Fibroblast of the aortic adventitia (primary cell): Measurements from ENCODE around the gene NMRAL1. TPM values are rescaled to one million over a fixed set of nuclear protein-coding genes. Genes with fewer than 3 reads are reported as not detected.

Experiments used
- DNase-seq: peaks from one replicate; pipeline ENCODE4 v3.0.0-alpha.2; 2010; ENCODE audit warnings: low read depth
- H3K4me3 ChIP-seq: 2 replicates; pipeline ENCODE4 v1.5.1; 2011; ENCODE audit warnings: low read depth, mild to moderate bottlenecking, control low read depth, low read length, moderate library complexity
- total RNA-seq: library from RNA; depleted of rRNA; stranded (reverse); fragments of >200 nt; gene quantifications from 2 replicates; pipeline ENCODE4 v1.2.3, GENCODE V29; 2012; ENCODE audit warnings: low replicate concordance
- TF ChIP-seq, protein P1 (sequence below): IDR thresholded peaks from 2 replicates; pipeline ENCODE4 v1.5.1; 2011; ENCODE audit warnings: mild to moderate bottlenecking, low read length, control low read depth, inconsistent platforms; ENCODE audit not compliant: insufficient read depth

Gene NMRAL1
- total RNA-seq, 1 donor = 43.4 TPM

DNA sequence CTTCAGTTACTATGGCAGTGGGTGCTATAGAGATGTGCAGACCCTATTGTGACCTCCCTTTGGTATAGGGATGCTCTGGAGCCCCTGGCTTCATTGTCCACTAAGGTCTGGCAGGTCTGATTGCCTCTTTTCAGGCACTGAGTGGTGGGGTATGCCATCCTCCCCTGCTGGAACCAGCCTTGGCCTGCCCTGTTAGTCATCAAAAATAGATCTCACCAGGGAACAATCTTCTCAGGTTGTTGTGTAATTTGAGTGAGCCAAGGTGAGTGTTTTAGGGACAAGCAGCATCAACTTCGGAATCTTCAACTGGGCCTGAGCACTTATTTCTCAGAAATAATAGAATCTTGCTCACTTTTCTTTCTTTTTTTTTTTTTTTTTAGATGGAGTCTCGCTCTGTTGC lies 21.3 kb upstream of the NMRAL1 start:
- DNase-seq = no peak
- TF ChIP-seq, protein P1, sequence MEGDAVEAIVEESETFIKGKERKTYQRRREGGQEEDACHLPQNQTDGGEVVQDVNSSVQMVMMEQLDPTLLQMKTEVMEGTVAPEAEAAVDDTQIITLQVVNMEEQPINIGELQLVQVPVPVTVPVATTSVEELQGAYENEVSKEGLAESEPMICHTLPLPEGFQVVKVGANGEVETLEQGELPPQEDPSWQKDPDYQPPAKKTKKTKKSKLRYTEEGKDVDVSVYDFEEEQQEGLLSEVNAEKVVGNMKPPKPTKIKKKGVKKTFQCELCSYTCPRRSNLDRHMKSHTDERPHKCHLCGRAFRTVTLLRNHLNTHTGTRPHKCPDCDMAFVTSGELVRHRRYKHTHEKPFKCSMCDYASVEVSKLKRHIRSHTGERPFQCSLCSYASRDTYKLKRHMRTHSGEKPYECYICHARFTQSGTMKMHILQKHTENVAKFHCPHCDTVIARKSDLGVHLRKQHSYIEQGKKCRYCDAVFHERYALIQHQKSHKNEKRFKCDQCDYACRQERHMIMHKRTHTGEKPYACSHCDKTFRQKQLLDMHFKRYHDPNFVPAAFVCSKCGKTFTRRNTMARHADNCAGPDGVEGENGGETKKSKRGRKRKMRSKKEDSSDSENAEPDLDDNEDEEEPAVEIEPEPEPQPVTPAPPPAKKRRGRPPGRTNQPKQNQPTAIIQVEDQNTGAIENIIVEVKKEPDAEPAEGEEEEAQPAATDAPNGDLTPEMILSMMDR = no peak
- no peak overlapping the region for H3K4me3 ChIP-seq

DNA sequence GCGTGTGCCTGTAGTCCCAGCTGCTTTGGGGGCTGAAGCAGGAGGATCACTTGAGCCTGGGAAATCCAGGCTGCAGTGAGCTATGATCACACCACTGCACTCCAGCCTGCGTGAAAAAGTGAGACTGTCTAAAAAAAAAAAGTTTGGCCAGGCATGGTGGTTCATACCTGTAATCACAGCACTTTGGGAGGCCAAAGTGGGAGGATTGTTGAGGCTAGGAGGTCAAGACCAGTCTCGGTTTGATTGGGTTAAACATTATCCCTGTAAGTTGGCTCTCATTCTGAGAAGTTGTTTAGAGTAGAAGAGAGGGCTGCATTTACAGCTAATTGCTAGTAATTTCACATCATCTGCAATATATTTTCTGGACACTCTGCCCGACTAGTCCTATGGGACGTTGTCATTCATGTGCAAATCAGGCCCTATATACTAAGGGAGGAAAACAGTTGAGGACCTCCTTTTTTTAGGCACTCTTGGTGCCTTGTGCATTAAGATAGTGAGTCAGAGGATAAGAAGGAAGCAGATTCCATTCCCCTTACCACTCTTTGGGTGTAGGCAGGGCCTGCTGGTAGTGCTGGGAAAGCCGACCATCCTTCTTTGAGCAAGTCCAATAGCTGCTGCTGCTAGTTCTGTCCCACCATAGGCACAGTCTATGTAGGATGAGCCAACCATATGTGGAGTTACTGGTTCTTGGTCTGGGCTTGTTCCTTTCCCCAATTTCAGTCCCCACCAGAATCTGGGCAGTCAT lies 20.5 kb upstream of the NMRAL1 start:
- TF ChIP-seq, protein P1 = no peak
- no peak overlapping the region for H3K4me3 ChIP-seq
- DNase-seq = peak; percentile 77

GRCh38 chr16:4491898-4492297 lies 17.5 kb upstream of the NMRAL1 start:
- no peak overlapping the region for H3K4me3 ChIP-seq
- no peak for DNase-seq
- TF ChIP-seq, protein P1 = no peak

- DNase-seq = peak; percentile 88
- TF ChIP-seq, protein P1 = no peak
- no peak overlapping the region for H3K4me3 ChIP-seq
These were observed 14.6 kb upstream of the NMRAL1 start for GRCh38 chr16:4489030-4489429.

DNA sequence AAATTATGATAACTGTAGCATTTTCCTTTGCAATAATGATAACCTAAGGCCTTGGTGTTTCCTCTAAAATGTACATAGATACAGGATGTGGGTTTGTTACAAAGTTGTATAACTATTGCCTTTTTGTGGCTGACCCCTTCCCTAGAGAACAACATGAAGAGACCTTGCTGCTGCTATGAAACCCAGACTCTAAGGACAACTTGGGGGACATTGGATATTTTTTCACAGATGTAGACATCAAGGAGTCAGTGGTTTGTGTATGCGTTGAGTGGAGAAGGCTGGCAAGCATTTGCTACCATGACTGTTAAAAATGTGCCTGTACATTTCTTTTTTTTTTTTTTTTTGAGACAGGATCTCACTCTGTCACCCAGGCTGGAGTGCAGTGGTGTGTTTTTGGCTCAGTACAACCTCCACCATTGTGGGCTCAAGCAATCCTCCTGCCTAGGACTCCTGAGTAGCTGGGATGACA lies 14.1 kb upstream of the NMRAL1 start:
- no peak overlapping the region for H3K4me3 ChIP-seq
- TF ChIP-seq, protein P1 = no peak
- DNase-seq = peak; percentile 21

DNA sequence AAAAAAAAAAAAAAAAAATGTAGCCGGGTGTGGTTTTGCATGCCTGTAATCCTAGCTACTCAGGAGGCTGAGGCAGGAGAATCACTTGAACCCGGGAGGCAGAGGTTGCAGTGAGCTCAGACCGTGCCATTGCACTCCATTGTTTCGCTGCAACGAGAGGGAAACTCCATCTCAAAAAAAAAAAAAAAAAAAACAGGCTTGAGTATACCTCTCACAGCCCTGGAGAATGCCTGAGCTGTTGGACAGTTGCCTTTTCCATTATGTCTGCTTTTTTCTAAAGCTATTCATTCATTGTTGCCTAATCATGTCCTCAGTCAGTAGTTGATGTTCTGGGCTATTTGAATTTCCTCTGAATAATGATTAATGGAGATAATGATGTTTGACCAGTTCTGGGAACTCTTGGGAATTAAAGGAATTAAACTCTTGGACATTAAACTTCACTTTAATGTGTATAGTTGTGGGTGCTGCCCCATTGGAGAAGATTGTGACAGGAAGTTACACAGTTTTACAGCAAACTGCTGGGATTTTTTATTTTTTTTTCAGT lies 13.6 kb upstream of the NMRAL1 start:
- peak; percentile 86 for DNase-seq
- TF ChIP-seq, protein P1 = no peak
- no peak overlapping the region for H3K4me3 ChIP-seq
